Liver (tissue), 3 donors: ENCODE results near the gene CHRDL2.

Experiments
- CTCF ChIP-seq: fragments of 150-350 bp; IDR thresholded peaks from 2 replicates; pipeline ENCODE4 v1.5.1; 2017; ENCODE audit warnings: improper control_type of control experiment, low read depth, low read length; ENCODE audit not compliant: missing input control
- HNF4A ChIP-seq, 2 donors: conservative IDR thresholded peaks; 2 replicates each; pipeline ENCODE4 v1.6.1; 2016; ENCODE audit warnings: antibody characterized with exemption in 2 of 2, mild to moderate bottlenecking in 2 of 2
- NR2F2 ChIP-seq: IDR thresholded peaks from 2 replicates; pipeline ENCODE4 v1.6.1; 2016; ENCODE audit warnings: antibody characterized with exemption
- SP1 ChIP-seq: IDR thresholded peaks from 2 replicates; pipeline ENCODE4 v1.6.1; 2018; ENCODE audit warnings: antibody characterized with exemption, mild to moderate bottlenecking
- TAF1 ChIP-seq: conservative IDR thresholded peaks from 2 replicates; pipeline ENCODE4 v1.6.1; 2016; ENCODE audit warnings: antibody characterized with exemption, mild to moderate bottlenecking
- TF ChIP-seq, protein P1 (sequence below): IDR thresholded peaks from 2 replicates; pipeline ENCODE4 v1.6.1; 2016; ENCODE audit warnings: antibody characterized with exemption
- donor health status: healthy.
- donor health status: healthy.

DNA sequence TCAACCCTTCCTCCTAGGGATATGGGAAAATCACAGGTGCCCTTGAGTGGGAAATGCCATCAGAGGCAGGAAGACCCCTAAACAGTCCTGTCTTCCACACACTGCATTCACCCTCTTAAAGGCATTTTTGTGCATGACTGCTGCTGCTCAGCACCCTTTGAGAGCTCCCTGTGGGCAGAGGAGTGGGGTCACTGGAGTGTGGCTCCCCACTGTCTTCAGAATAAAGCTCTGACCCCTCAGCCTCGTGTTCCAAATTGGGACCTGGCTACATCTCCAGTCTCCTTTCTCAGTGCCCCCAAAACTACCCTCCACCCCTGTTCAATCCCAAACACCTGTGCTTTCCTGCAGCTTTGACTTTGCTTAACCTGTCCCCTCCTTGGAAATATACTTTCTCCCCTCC, 46.6 kb downstream of the CHRDL2 start:
- TF ChIP-seq CTCF (no peak), NR2F2 (no peak), HNF4A (conservative IDR thresholded peaks at IDR 0.05) (no peak), TAF1 (no peak), SP1 (no peak)
- TF ChIP-seq, protein P1, sequence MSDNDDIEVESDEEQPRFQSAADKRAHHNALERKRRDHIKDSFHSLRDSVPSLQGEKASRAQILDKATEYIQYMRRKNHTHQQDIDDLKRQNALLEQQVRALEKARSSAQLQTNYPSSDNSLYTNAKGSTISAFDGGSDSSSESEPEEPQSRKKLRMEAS = no peak
